ENCODE results near the gene PTPRM. TPM values are rescaled to one million over a fixed set of nuclear protein-coding genes. Genes with fewer than 3 reads are reported as not detected.
A peak's percentile ranks its signal among the peaks of the same experiment; 100 is the strongest.

Gene PTPRM
- total RNA-seq, 1 experiment from 2014 or later: 100.0 TPM

GRCh38 chr18:7662866-7663265, 95.8 kb downstream of the PTPRM start:
- ChIA-PET POLR2A (no interaction called here), CTCF (no interaction called here)
- no peak for DNase-seq
- H3K4me3 Mint-ChIP-seq (ENCODE audit: unreplicated experiment): no peak overlapping the region
- H3K27me3 Mint-ChIP-seq (ENCODE audit: insufficient read depth, unreplicated experiment): no peaks in the 10 kb centered on the region
- no peak overlapping the region for H3K27ac Mint-ChIP-seq (ENCODE audit: unreplicated experiment)
- Histone ChIP-seq H3K27me3 (replicated peaks; ENCODE audit: control insufficient read depth, insufficient read depth, low read length) (no peaks in the 10 kb centered on the region), H3K4me1 (peaks cover 12% of the 10 kb centered on the region), H3K36me3 (ENCODE audit: control insufficient read depth, insufficient read depth, low read length) (no peaks in the 10 kb centered on the region), H3K4me3 (ENCODE audit: low read depth, low read length) (no peak overlapping the region), H3K9me3 (no peaks in the 10 kb centered on the region)
- peaks cover 21% of the 10 kb centered on the region for H3K4me1 Mint-ChIP-seq (ENCODE audit: low read depth, unreplicated experiment)
- no TSS peak for BruUV-seq (replicated peaks)
- no peak for TF ChIP-seq CTCF (IDR thresholded peaks at IDR 0.05; ENCODE audit: insufficient read depth in 1 of 2, low read depth in 1 of 2, low read length in 1 of 2, severe bottlenecking in 1 of 2, unreplicated experiment in 1 of 2)
- intact Hi-C loops (cut with micrococcal nuclease; ENCODE audit: unreplicated experiment): no loop called here
- peaks cover 7% of the 10 kb centered on the region for H3K36me3 Mint-ChIP-seq (ENCODE audit: insufficient read depth, unreplicated experiment)
- H3K9me3 Mint-ChIP-seq (ENCODE audit: unreplicated experiment): no peaks in the 10 kb centered on the region

- TF ChIP-seq CTCF (IDR thresholded peaks at IDR 0.05; ENCODE audit: insufficient read depth in 1 of 2, low read depth in 1 of 2, low read length in 1 of 2, severe bottlenecking in 1 of 2, unreplicated experiment in 1 of 2): no peak
- ChIA-PET POLR2A (interaction anchor here (0.6 kb wide), 1 partner anchor 409 kb away, joined by 4 read pairs; no protein-coding TSS in a partner anchor), CTCF (interaction anchor here (0.6 to 0.8 kb wide), 2 partner anchors 18 to 97 kb away, joined by 3 to 4 read pairs; no protein-coding TSS in a partner anchor)
- DNase-seq: no peak
- Mint-ChIP-seq H3K4me3 (ENCODE audit: unreplicated experiment) (no peak overlapping the region), H3K4me1 (ENCODE audit: low read depth, unreplicated experiment) (peaks cover 21% of the 10 kb centered on the region), H3K9me3 (ENCODE audit: unreplicated experiment) (no peaks in the 10 kb centered on the region), H3K27me3 (ENCODE audit: insufficient read depth, unreplicated experiment) (no peaks in the 10 kb centered on the region), H3K27ac (ENCODE audit: unreplicated experiment) (no peak overlapping the region), H3K36me3 (ENCODE audit: insufficient read depth, unreplicated experiment) (peaks cover 13% of the 10 kb centered on the region)
- BruUV-seq (replicated peaks): no TSS peak
- peaks cover 7% of the 10 kb centered on the region for H3K4me1 ChIP-seq
- no peaks in the 10 kb centered on the region for H3K36me3 ChIP-seq (ENCODE audit: control insufficient read depth, insufficient read depth, low read length)
- no peaks in the 10 kb centered on the region for H3K9me3 ChIP-seq
- H3K27me3 ChIP-seq (replicated peaks; ENCODE audit: control insufficient read depth, insufficient read depth, low read length): no peaks in the 10 kb centered on the region
- no peak overlapping the region for H3K4me3 ChIP-seq (ENCODE audit: low read depth, low read length)
- intact Hi-C loops (cut with micrococcal nuclease; ENCODE audit: unreplicated experiment): no loop called here
Measured at GRCh38 chr18:7663366-7664312, 96.5 kb downstream of the PTPRM start.

- H3K9me3 Mint-ChIP-seq (ENCODE audit: unreplicated experiment): no peaks in the 10 kb centered on the region
- intact Hi-C loops (cut with micrococcal nuclease; ENCODE audit: unreplicated experiment): no loop called here
- peak in 1 of 2 experiments; percentile 7 for TF ChIP-seq CTCF (IDR thresholded peaks at IDR 0.05; ENCODE audit: insufficient read depth in 1 of 2, low read depth in 1 of 2, low read length in 1 of 2, severe bottlenecking in 1 of 2, unreplicated experiment in 1 of 2)
- no peaks in the 10 kb centered on the region for H3K27me3 ChIP-seq (replicated peaks; ENCODE audit: control insufficient read depth, insufficient read depth, low read length)
- no peak overlapping the region for H3K4me3 ChIP-seq (ENCODE audit: low read depth, low read length)
- CTCF ChIA-PET: no interaction called here
- no peaks in the 10 kb centered on the region for H3K4me1 ChIP-seq
- no peak overlapping the region for H3K27ac Mint-ChIP-seq (ENCODE audit: unreplicated experiment)
- BruUV-seq (replicated peaks): no TSS peak
- H3K4me3 Mint-ChIP-seq (ENCODE audit: unreplicated experiment): no peak overlapping the region
- no peak for DNase-seq
- peaks cover 6% of the 10 kb centered on the region for H3K36me3 Mint-ChIP-seq (ENCODE audit: insufficient read depth, unreplicated experiment)
- peaks cover 21% of the 10 kb centered on the region for H3K4me1 Mint-ChIP-seq (ENCODE audit: low read depth, unreplicated experiment)
- H3K27me3 Mint-ChIP-seq (ENCODE audit: insufficient read depth, unreplicated experiment): no peaks in the 10 kb centered on the region
- H3K9me3 ChIP-seq: no peaks in the 10 kb centered on the region
- POLR2A ChIA-PET: no interaction called here
- no peaks in the 10 kb centered on the region for H3K36me3 ChIP-seq (ENCODE audit: control insufficient read depth, insufficient read depth, low read length)
Measured at GRCh38 chr18:7666195-7666776, 99.2 kb downstream of the PTPRM start.

Data from Caco-2 (cell line).